Endometrial microvascular endothelial cells (primary cell): Measurements from ENCODE around the gene VPS13C. TPM values are rescaled to one million over a fixed set of nuclear protein-coding genes. Genes with fewer than 3 reads are reported as not detected.

Experiments used
- in situ Hi-C: cut with HindIII; loops from 2 replicates; pipeline ENCODE4 v1.10.0; 2017; ENCODE audit warnings: low sequenced_read_pairs, low pct_unique_long_range_greater_than_20kb; ENCODE audit errors: inconsistent ontology term
- total RNA-seq: library from RNA; depleted of rRNA; stranded (reverse); fragments of >200 nt; gene quantifications from one replicate; pipeline ENCODE4 v1.2.3, GENCODE V29; 2015; ENCODE audit errors: inconsistent ontology term

The VPS13C gene
- total RNA-seq, 1 donor from 2014 or later = 41.4 TPM

GRCh38 chr15:61989667-61990066 is 70.6 kb downstream of the VPS13C start:
- in situ Hi-C loops = no loop called here

- in situ Hi-C loops = no loop called here
Observed at GRCh38 chr15:61987824-61988223, 72.4 kb downstream of the VPS13C start.

- in situ Hi-C loops = no loop called here
Observed at GRCh38 chr15:61983081-61983480, 77.2 kb downstream of the VPS13C start.

GRCh38 chr15:61978225-61978624 is 82.0 kb downstream of the VPS13C start:
- in situ Hi-C loops = no loop called here

- in situ Hi-C loops = no loop called here
Observed at GRCh38 chr15:61974759-61975158, 85.5 kb downstream of the VPS13C start.

- in situ Hi-C loops = no loop called here
Observed at GRCh38 chr15:61974118-61974517, 86.1 kb downstream of the VPS13C start.

GRCh38 chr15:61951949-61952348 is 108.3 kb downstream of the VPS13C start:
- in situ Hi-C loops = no loop called here

- in situ Hi-C loops = no loop called here
Observed at GRCh38 chr15:61946778-61947177, 113.5 kb downstream of the VPS13C start.

- in situ Hi-C loops = no loop called here
Observed at GRCh38 chr15:61943992-61944391, 116.3 kb downstream of the VPS13C start.

- in situ Hi-C loops = no loop called here
Observed at GRCh38 chr15:61938249-61938648, 122.0 kb downstream of the VPS13C start.

- in situ Hi-C loops = no loop called here
Observed at GRCh38 chr15:61936528-61937195, 123.6 kb downstream of the VPS13C start.

- in situ Hi-C loops = no loop called here
Observed at GRCh38 chr15:61935493-61935892, 124.8 kb downstream of the VPS13C start.

- in situ Hi-C loops = no loop called here
Observed at GRCh38 chr15:61929452-61929851, 130.8 kb downstream of the VPS13C start.

GRCh38 chr15:61923173-61923572 is 137.1 kb downstream of the VPS13C start:
- in situ Hi-C loops = no loop called here

GRCh38 chr15:61921093-61921492 is 139.2 kb downstream of the VPS13C start:
- in situ Hi-C loops = no loop called here

- in situ Hi-C loops = no loop called here
Observed at GRCh38 chr15:61917457-61917856, 142.8 kb downstream of the VPS13C start.

- in situ Hi-C loops = no loop called here
Observed at GRCh38 chr15:61916104-61916503, 144.1 kb downstream of the VPS13C start.

- in situ Hi-C loops = no loop called here
Observed at GRCh38 chr15:61915640-61916039, 144.6 kb downstream of the VPS13C start.

GRCh38 chr15:61910839-61911369 is 149.3 kb downstream of the VPS13C start:
- in situ Hi-C loops = no loop called here

GRCh38 chr15:61908241-61908640 is 152.0 kb downstream of the VPS13C start:
- in situ Hi-C loops = no loop called here

- in situ Hi-C loops = no loop called here
Observed at GRCh38 chr15:61907753-61908086, 152.5 kb downstream of the VPS13C start.
